ENCODE results near the gene ZNF398.

GRCh38 chr7:149150981-149151380 is 3.7 kb downstream of the ZNF398 start:
- TF ChIP-seq POLR2A (IDR thresholded peaks at IDR 0.05) (no peak), CTCF (IDR thresholded peaks at IDR 0.05 in 4 of 5, conservative IDR thresholded peaks at IDR 0.05 in 1 of 5) (no peak)

Data from gastrocnemius medialis (tissue), 4 donors.